22Rv1 (cell line): ENCODE measurements around the gene KLHDC4.

ENCODE experiments used
- H3K27ac ChIP-seq: fragments of 450-650 bp; 2 replicates; pipeline ENCODE4 v1.5.1; 2017
- CTCF ChIP-seq: fragments of 450-650 bp; IDR thresholded peaks from 2 replicates; pipeline ENCODE4 v1.5.1; 2017; ENCODE audit warnings: mild to moderate bottlenecking
- ZFX ChIP-seq: fragments of 450-650 bp; IDR thresholded peaks from 2 replicates; pipeline ENCODE4 v1.6.1; 2017; ENCODE audit warnings: antibody characterized with exemption, borderline replicate concordance

The KLHDC4 gene

GRCh38 chr16:87678618-87679017, 87.2 kb downstream of the KLHDC4 start:
- TF ChIP-seq ZFX (no peak), CTCF (no peak)
- H3K27ac ChIP-seq = no peak overlapping the region

GRCh38 chr16:87677830-87678229, 88.0 kb downstream of the KLHDC4 start:
- TF ChIP-seq CTCF (no peak), ZFX (no peak)
- no peak overlapping the region for H3K27ac ChIP-seq

- no peak for TF ChIP-seq ZFX
- TF ChIP-seq CTCF = no peak
- no peak overlapping the region for H3K27ac ChIP-seq
Measured at GRCh38 chr16:87675111-87675719, 90.6 kb downstream of the KLHDC4 start.

DNA sequence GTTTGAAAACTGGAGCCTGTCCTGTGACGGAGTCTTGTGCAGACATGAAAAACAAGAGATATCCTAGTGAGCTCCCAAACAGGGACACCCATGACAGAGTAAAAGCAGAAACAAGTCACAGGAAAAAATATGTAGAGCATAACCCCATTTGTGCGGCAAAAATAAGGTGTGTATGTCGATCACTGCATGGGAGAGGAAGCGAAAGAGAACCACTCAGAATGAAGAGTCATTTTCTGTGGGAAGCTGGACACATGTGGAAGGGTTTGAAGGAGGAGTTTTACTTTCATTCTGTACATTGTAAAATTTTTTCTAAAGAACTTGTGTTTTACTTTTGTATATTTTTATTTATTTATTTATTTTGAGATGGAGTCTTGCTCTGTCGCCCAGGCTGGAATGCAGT, 91.4 kb downstream of the KLHDC4 start:
- TF ChIP-seq ZFX (no peak), CTCF (no peak)
- no peak overlapping the region for H3K27ac ChIP-seq

DNA sequence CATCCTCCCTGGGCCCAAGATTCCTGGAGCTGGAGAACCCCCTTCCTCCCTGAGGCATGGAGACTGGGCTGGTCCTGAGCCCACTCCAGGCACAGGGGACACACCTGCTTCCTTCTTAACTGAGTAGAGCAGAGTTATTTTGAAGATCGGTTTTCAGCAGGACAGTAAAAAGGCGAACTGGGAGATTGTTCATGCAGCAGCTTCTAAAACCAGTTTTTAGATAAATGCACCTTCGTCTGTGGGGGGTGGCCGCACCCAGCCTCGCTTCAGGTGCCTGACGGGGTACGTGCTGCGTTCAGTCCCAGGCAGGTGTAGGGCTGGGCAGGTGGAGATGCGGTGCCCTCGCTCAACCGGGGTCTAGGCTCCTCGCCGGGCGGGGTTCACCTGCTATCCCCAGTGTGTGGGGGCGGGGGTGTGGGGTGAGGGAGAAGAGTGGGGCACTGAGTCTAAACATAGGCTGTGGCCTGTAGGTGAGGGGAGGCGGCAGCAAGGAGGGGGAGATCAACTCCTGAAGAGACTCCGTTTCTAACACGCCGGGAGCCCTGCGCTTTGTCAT, 94.0 kb downstream of the KLHDC4 start:
- no peak overlapping the region for H3K27ac ChIP-seq
- TF ChIP-seq CTCF = no peak
- TF ChIP-seq ZFX = no peak

- TF ChIP-seq CTCF (peak; percentile 27; the same call in 1 of the 2 replicates), ZFX (no peak)
- H3K27ac ChIP-seq = no peak overlapping the region
Measured at GRCh38 chr16:87671221-87671620, 94.6 kb downstream of the KLHDC4 start.

DNA sequence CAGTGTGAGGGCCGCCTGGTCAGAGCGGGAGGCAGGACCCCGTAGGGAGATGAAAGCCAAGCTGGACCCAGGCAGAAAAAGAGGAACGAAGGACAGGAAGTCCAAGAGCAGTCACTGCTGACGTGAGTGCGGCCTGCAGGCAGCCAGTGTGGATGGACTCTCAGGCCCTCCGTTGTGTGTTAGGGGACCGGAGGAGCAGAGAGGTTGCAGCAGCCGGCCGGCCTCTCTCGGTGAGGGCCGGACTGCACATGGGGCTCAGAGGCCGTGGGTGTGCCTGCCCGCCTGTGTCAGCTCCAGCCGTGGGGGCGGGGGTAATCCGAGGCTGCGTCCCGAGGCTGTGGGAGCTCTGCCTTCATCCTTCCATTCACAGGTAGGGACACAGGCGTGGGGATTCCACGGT, 96.1 kb downstream of the KLHDC4 start:
- TF ChIP-seq ZFX (no peak), CTCF (no peak)
- H3K27ac ChIP-seq = no peak overlapping the region
